IPS-11a (cell line): ENCODE measurements around the gene TIGD6.
"Not testable (repeated sequence)": the region's sequence is repeated elsewhere in the genome, so short reads cannot be mapped to it uniquely, and the experiment has no call there.

Experiments used
- H3K4me3 ChIP-seq: one replicate; pipeline ENCODE4 v1.5.1; 2013; ENCODE audit warnings: low read depth, low read length, control low read depth

Gene TIGD6

GRCh38 chr5:150000256-150000989, at the start of gene TIGD6, which contains the start of gene HMGXB3:
Gene TIGD6, minus strand, starts transcription at chr5:150000654. Its CDS starts 4,306 bp downstream, at chr5:149996348.
Gene HMGXB3, plus strand, starts transcription at chr5:150000739. Its CDS starts 4,114 bp downstream, at chr5:150004853.
- peak within 1 kb of the TSS; percentile 84 for H3K4me3 ChIP-seq

GRCh38 chr5:150046031-150046430, 45.6 kb upstream of the TIGD6 start:
- H3K4me3 ChIP-seq: no peak overlapping the region

- no peak overlapping the region for H3K4me3 ChIP-seq
Measured at GRCh38 chr5:150045549-150045948, 45.1 kb upstream of the TIGD6 start.

GRCh38 chr5:150044712-150045111, 44.3 kb upstream of the TIGD6 start:
- H3K4me3 ChIP-seq: no peak overlapping the region

GRCh38 chr5:150044329-150044681, 43.9 kb upstream of the TIGD6 start:
- H3K4me3 ChIP-seq: no peak overlapping the region

- H3K4me3 ChIP-seq: no peak overlapping the region
Measured at GRCh38 chr5:150043657-150044328, 43.3 kb upstream of the TIGD6 start.

GRCh38 chr5:150042459-150042858, 42.0 kb upstream of the TIGD6 start:
- no peak overlapping the region for H3K4me3 ChIP-seq

GRCh38 chr5:150038547-150038946, 38.1 kb upstream of the TIGD6 start:
- no peak overlapping the region for H3K4me3 ChIP-seq

- H3K4me3 ChIP-seq: no peak overlapping the region
Measured at GRCh38 chr5:150036513-150036912, 36.1 kb upstream of the TIGD6 start.

- H3K4me3 ChIP-seq: no peak overlapping the region
Measured at GRCh38 chr5:150035139-150035895, 34.9 kb upstream of the TIGD6 start.

GRCh38 chr5:150034662-150035061, 34.2 kb upstream of the TIGD6 start:
- no peak overlapping the region for H3K4me3 ChIP-seq

- H3K4me3 ChIP-seq: no peak overlapping the region
Measured at GRCh38 chr5:150033334-150033733, 32.9 kb upstream of the TIGD6 start.

- H3K4me3 ChIP-seq: not testable (repeated sequence)
Measured at GRCh38 chr5:150028047-150028446, 27.6 kb upstream of the TIGD6 start.

- H3K4me3 ChIP-seq: no peak overlapping the region
Measured at GRCh38 chr5:150026682-150027172, 26.3 kb upstream of the TIGD6 start.

GRCh38 chr5:150024346-150024984, 24.0 kb upstream of the TIGD6 start:
- H3K4me3 ChIP-seq: no peak overlapping the region

GRCh38 chr5:150023136-150023535, 22.7 kb upstream of the TIGD6 start:
- H3K4me3 ChIP-seq: no peak overlapping the region

GRCh38 chr5:150022681-150023080, 22.2 kb upstream of the TIGD6 start:
- H3K4me3 ChIP-seq: no peak overlapping the region

- no peak overlapping the region for H3K4me3 ChIP-seq
Measured at GRCh38 chr5:150022158-150022531, 21.7 kb upstream of the TIGD6 start.

GRCh38 chr5:150021491-150022157, 21.2 kb upstream of the TIGD6 start:
- no peak overlapping the region for H3K4me3 ChIP-seq

- no peak overlapping the region for H3K4me3 ChIP-seq
Measured at GRCh38 chr5:150020249-150020648, 19.8 kb upstream of the TIGD6 start.
